IMR-90 (cell line): ENCODE measurements around the gene SBF2. TPM values are rescaled to one million over a fixed set of nuclear protein-coding genes. Genes with fewer than 3 reads are reported as not detected.
A peak's percentile ranks its signal among the peaks of the same experiment; 100 is the strongest.

Source experiments
- ATAC-seq: fragments of 200-7000 bp; cut with Tn5 transposase; 2 replicates; pipeline ENCODE4 v1.9.1; 2020; ENCODE audit warnings: low read depth, mild to moderate bottlenecking, moderate library complexity
- BruUV-seq: library from RNA; stranded (reverse); fragments of 400-500 nt; replicated peaks from 2 replicates; lab custom pipeline; 2021; lab: Mats Ljungman, UMichigan
- CTCF ChIA-PET: fragments of 300-600 bp; formaldehyde crosslinking; extraction: SDS; loops from one replicate; lab custom pipeline; 2021; ENCODE audit warnings: antibody characterized with exemption; lab: Yijun Ruan, JAX
- POLR2A ChIA-PET: fragments of 300-600 bp; sonication (Branson Sonifier 250); formaldehyde crosslinking; loops from one replicate; lab custom pipeline; 2022; ENCODE audit warnings: antibody characterized with exemption; ENCODE audit not compliant: unreplicated experiment; lab: Charles Lee
- DNase-seq: peaks from one replicate; pipeline ENCODE4 v3.0.0; 2013
- H2AFZ ChIP-seq: replicated peaks from 2 replicates; pipeline ENCODE3; 2013; ENCODE audit warnings: low read length, mild to moderate bottlenecking; ENCODE audit not compliant: poor library complexity
- H2AK5ac ChIP-seq: 2 replicates; pipeline ENCODE4 v1.6.1; 2013; ENCODE audit warnings: low read depth, low read length, inconsistent platforms
- H2AK9ac ChIP-seq: replicated peaks from 2 replicates; pipeline ENCODE3; 2013; ENCODE audit warnings: mild to moderate bottlenecking, low read depth, low read length, moderate library complexity; ENCODE audit not compliant: poor library complexity
- H2BK120ac ChIP-seq: 2 replicates; pipeline ENCODE4 v1.6.1; 2013; ENCODE audit warnings: low read depth, low read length, inconsistent platforms
- H2BK15ac ChIP-seq: 3 replicates; pipeline ENCODE4 v1.6.1; 2013; ENCODE audit warnings: low read depth, low read length, inconsistent platforms
- H2BK20ac ChIP-seq: 2 replicates; pipeline ENCODE4 v1.6.1; 2013; ENCODE audit warnings: low read depth, mild to moderate bottlenecking, inconsistent platforms, low read length, moderate library complexity
- H2BK5ac ChIP-seq: 2 replicates; pipeline ENCODE4 v1.6.1; 2013; ENCODE audit warnings: mild to moderate bottlenecking, low read depth, low read length, inconsistent platforms; ENCODE audit not compliant: poor library complexity, severe bottlenecking
- H3K14ac ChIP-seq: replicated peaks from 2 replicates; pipeline ENCODE4 v1.6.1; 2013; ENCODE audit warnings: low read depth, low read length, inconsistent platforms
- H3K18ac ChIP-seq: 2 replicates; pipeline ENCODE4 v1.6.1; 2013; ENCODE audit warnings: low read depth, low read length, control low read depth
- H3K23ac ChIP-seq: 2 replicates; pipeline ENCODE4 v1.6.1; 2013; ENCODE audit warnings: low read depth, low read length, inconsistent platforms
- H3K27ac ChIP-seq: 2 replicates; pipeline ENCODE4 v1.5.1; 2013; ENCODE audit warnings: mild to moderate bottlenecking, control low read depth, low read length; ENCODE audit not compliant: insufficient read depth
- H3K27me3 ChIP-seq: 2 replicates; pipeline ENCODE4 v1.6.1; 2013; ENCODE audit warnings: low read length; ENCODE audit not compliant: control insufficient read depth, insufficient read depth
- H3K36me3 ChIP-seq: 2 replicates; pipeline ENCODE4 v1.6.1; 2013; ENCODE audit warnings: low read length, mixed read lengths; ENCODE audit not compliant: control insufficient read depth, insufficient read depth
- H3K4ac ChIP-seq: 2 replicates; pipeline ENCODE4 v1.6.1; 2013; ENCODE audit warnings: low read depth, low read length, inconsistent platforms
- H3K4me1 ChIP-seq: 2 replicates; pipeline ENCODE4 v1.6.1; 2013; ENCODE audit warnings: low read length, mixed read lengths; ENCODE audit not compliant: control insufficient read depth, insufficient read depth
- H3K4me2 ChIP-seq: 2 replicates; pipeline ENCODE4 v1.6.1; 2013; ENCODE audit warnings: low read depth, mild to moderate bottlenecking, control low read depth, low read length, moderate library complexity
- H3K4me3 ChIP-seq: 2 replicates; pipeline ENCODE4 v1.5.1; 2013; ENCODE audit warnings: low read depth, mild to moderate bottlenecking, control low read depth, low read length, moderate library complexity; ENCODE audit not compliant: insufficient read depth
- H3K56ac ChIP-seq: 2 replicates; pipeline ENCODE4 v1.6.1; 2013; ENCODE audit warnings: low read length, inconsistent platforms; ENCODE audit not compliant: insufficient read depth; ENCODE audit errors: extremely low read depth
- H3K79me1 ChIP-seq, 2 experiments: 2 replicates each; pipeline ENCODE4 v1.6.1; 2013; ENCODE audit warnings: low read length in 2 of 2, inconsistent platforms in 1 of 2, low read depth in 1 of 2
- H3K9ac ChIP-seq: 2 replicates; pipeline ENCODE4 v1.6.1; 2013; ENCODE audit warnings: low read depth, low read length, control low read depth
- H3K9me1 ChIP-seq: 2 replicates; pipeline ENCODE4 v1.6.1; 2013; ENCODE audit warnings: low read length, inconsistent platforms; ENCODE audit not compliant: insufficient read depth
- H3K9me3 ChIP-seq: 2 replicates; pipeline ENCODE4 v1.6.1; 2013; ENCODE audit warnings: low read length; ENCODE audit not compliant: control insufficient read depth, insufficient read depth
- H4K20me1 ChIP-seq: 2 replicates; pipeline ENCODE4 v1.6.1; 2013; ENCODE audit warnings: low read length, inconsistent platforms; ENCODE audit not compliant: insufficient read depth
- H4K5ac ChIP-seq: 2 replicates; pipeline ENCODE4 v1.6.1; 2013; ENCODE audit warnings: mild to moderate bottlenecking, low read depth, low read length, control low read depth
- H4K8ac ChIP-seq, 2 experiments: 2 replicates each; pipeline ENCODE4 v1.6.1; 2013; ENCODE audit warnings: low read depth in 2 of 2, low read length in 2 of 2, control low read depth in 1 of 2, inconsistent platforms in 1 of 2
- H4K91ac ChIP-seq: 2 replicates; pipeline ENCODE4 v1.6.1; 2013; ENCODE audit warnings: low read depth, low read length, inconsistent platforms; ENCODE audit not compliant: insufficient read depth
- BHLHE40 ChIP-seq: fragments of 150-350 bp; IDR thresholded peaks from 2 replicates; pipeline ENCODE4 v1.6.1; 2016; ENCODE audit warnings: mild to moderate bottlenecking, low read depth, low read length
- CEBPB ChIP-seq: IDR thresholded peaks from 2 replicates; pipeline ENCODE4 v1.6.1; 2012; ENCODE audit warnings: low read depth, low read length, improper control_type of control experiment
- FOS ChIP-seq: fragments of 150-350 bp; IDR thresholded peaks from 2 replicates; pipeline ENCODE4 v1.6.1; 2016; ENCODE audit warnings: low read depth, low read length
- MAZ ChIP-seq: IDR thresholded peaks from 2 replicates; pipeline ENCODE4 v1.6.1; 2012; ENCODE audit warnings: low read depth, mild to moderate bottlenecking, low read length, improper control_type of control experiment, moderate library complexity, borderline replicate concordance
- MXI1 ChIP-seq: IDR thresholded peaks from 2 replicates; pipeline ENCODE4 v1.6.1; 2012; ENCODE audit warnings: low read depth, mild to moderate bottlenecking, low read length, moderate library complexity, borderline replicate concordance
- POLR2A ChIP-seq: IDR thresholded peaks from 2 replicates; pipeline ENCODE4 v1.6.1; 2012; ENCODE audit warnings: mild to moderate bottlenecking, low read depth, low read length
- SMC3 ChIP-seq: fragments of 150-350 bp; IDR thresholded peaks from 2 replicates; pipeline ENCODE4 v1.6.1; 2016; ENCODE audit warnings: low read depth, mild to moderate bottlenecking, antibody characterized with exemption, low read length, moderate library complexity
- WGBS, 2 experiments: methylation state at CpG; one replicate each; pipeline versions ENCODE4 v1.1.5 to v1.1.7; 2013; ENCODE audit warnings: missing lambda C conversion rate in 2 of 2; ENCODE audit not compliant: insufficient read length in 1 of 2; ENCODE audit errors: extremely low coverage in 2 of 2; 5-methylcytosine and 5-hydroxymethylcytosine counted together
- dilution Hi-C: fragments of 300-500 bp; cut with HindIII; formaldehyde crosslinking; loops from one replicate; pipeline ENCODE4 v1.14.3; 2018; ENCODE audit warnings: low sequenced_read_pairs; ENCODE audit not compliant: unreplicated experiment
- in situ Hi-C: fragments of 300-500 bp; cut with MboI; formaldehyde crosslinking; loops from 3 replicates; pipeline ENCODE4 v1.14.3; 2019; ENCODE audit warnings: low sequenced_read_pairs, inconsistent platforms, mixed read lengths
- intact Hi-C: fragments of 100-400 bp; cut with micrococcal nuclease; formaldehyde crosslinking; loops from 2 replicates; pipeline ENCODE4 v1.10.0; 2022
- polyA plus RNA-seq, 3 experiments: library from polyadenylated mRNA; depleted of rRNA; stranded (reverse); fragments of >200 nt; gene quantifications; 2 replicates each; pipeline ENCODE4 v1.2.3, GENCODE V29; 2012; ENCODE audit warnings: low replicate concordance in 1 of 3
- total RNA-seq: library from RNA; depleted of rRNA; stranded (reverse); fragments of >200 nt; gene quantifications from 2 replicates; pipeline ENCODE4 v1.2.3, GENCODE V29; 2012
- TF ChIP-seq, protein P1 (sequence below): fragments of 150-350 bp; IDR thresholded peaks from 2 replicates; pipeline ENCODE4 v1.6.1; 2017; ENCODE audit warnings: mild to moderate bottlenecking, antibody characterized with exemption, low read length, low read depth

The SBF2 gene
- total and polyA plus RNA-seq, 2 of the 4 experiments (the other 2 are of a cell fraction) = 23.8 to 51.8 TPM

DNA sequence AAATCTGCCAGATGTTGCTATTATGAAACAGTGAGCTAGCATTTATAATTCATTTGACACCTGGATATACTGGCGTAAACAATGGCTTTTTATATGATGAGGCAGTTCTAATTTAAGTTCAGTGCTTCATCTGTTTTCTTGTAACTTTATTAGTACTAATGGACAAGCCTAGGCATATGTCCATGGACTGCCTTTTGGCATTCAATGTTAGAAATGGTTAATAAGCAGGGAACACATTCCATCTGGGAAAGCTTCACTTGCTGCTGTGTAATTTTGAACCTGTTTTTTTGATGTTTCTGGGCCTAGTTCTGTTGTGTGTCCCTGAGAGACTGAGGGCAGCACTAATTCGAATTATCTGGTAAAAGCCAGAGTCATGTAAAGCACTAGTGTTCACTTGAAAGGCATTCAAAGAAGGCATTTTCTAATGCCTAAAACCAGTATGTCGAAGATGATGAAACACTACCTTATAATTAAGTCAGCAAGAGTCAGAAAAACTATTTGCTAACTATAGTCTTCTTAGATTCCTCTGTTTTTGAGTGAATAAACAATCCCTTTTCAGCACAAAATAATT is 491.6 kb downstream of the SBF2 start:
- Histone ChIP-seq H3K4me2 (peak overlapping the region; percentile 12; the same call in 1 of the 2 replicates), H4K20me1 (no peaks in the 10 kb centered on the region), H3K23ac (peak overlapping the region; percentile 98), H3K4ac (peak overlapping the region; percentile 92), H3K36me3 (peaks cover 10% of the 10 kb centered on the region), H4K91ac (peak overlapping the region; percentile 95), H2BK20ac (peak overlapping the region; percentile 99), H2BK5ac (peak overlapping the region; percentile 99), H3K27ac (peak overlapping the region; percentile 71), H3K18ac (peak overlapping the region; percentile 96), H2AK5ac (peak overlapping the region; percentile 62), H3K9ac (peak overlapping the region; percentile 70; the same call in 1 of the 2 replicates), H3K9me3 (peaks cover under 1% of the 10 kb centered on the region; the same call in 1 of the 2 replicates), H3K9me1 (no peaks in the 10 kb centered on the region; the same call in 1 of the 2 replicates), H2AFZ (no peak overlapping the region), H3K4me3 (no peak overlapping the region), H3K4me1 (peaks cover 20% of the 10 kb centered on the region), H3K14ac (peak overlapping the region; percentile 97), H2BK120ac (peak overlapping the region; percentile 99), H2BK15ac (peak overlapping the region; percentile 36; the same call in 1 of the 3 replicates), H3K79me1 (peaks cover 0 to 15% of the 10 kb centered on the region in 2 experiments; a peak in 2 of 4 replicates), H4K8ac (peak overlapping the region; percentile 53 to 97), H2AK9ac (peak overlapping the region; percentile 82), H4K5ac (peak overlapping the region; percentile 92), H3K27me3 (no peaks in the 10 kb centered on the region), H3K56ac (peak overlapping the region; percentile 98)
- WGBS, 2 experiments = 0% methylated on average over 1 of the region's 3 CpGs; no CpG with 5 or more reads in 1 of the 2 experiments
- ChIA-PET POLR2A (no interaction called here), CTCF (interaction anchor here (0.6 to 1.4 kb wide), 3 partner anchors 14 to 885 kb away, joined by 3 to 6 read pairs (median 3); no protein-coding TSS in a partner anchor)
- dilution Hi-C loops = no loop called here
- no TSS peak for BruUV-seq
- TF ChIP-seq BHLHE40 (no peak), FOS (peak; percentile 15; the same call in 1 of the 2 replicates), SMC3 (no peak), POLR2A (no peak), MXI1 (no peak), CEBPB (peak; percentile 89), MAZ (no peak)
- TF ChIP-seq, protein P1, sequence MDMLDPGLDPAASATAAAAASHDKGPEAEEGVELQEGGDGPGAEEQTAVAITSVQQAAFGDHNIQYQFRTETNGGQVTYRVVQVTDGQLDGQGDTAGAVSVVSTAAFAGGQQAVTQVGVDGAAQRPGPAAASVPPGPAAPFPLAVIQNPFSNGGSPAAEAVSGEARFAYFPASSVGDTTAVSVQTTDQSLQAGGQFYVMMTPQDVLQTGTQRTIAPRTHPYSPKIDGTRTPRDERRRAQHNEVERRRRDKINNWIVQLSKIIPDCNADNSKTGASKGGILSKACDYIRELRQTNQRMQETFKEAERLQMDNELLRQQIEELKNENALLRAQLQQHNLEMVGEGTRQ = no peak
- peak; percentile 85 for ATAC-seq
- intact Hi-C loops = loop anchor here (2.0 kb wide), 1 partner anchor 44 kb away; no protein-coding TSS in a partner anchor
- in situ Hi-C loops = no loop called here
- peak; percentile 91 for DNase-seq
